ENCODE results near the gene NR6A1. TPM values are rescaled to one million over a fixed set of nuclear protein-coding genes. Genes with fewer than 3 reads are reported as not detected.

The NR6A1 gene
- total and polyA plus RNA-seq, 2 of the 8 experiments (the other 6 are each of a cell fraction or from before 2014, with no cell fraction given) = 93.2 to 237 TPM

- peaks cover 0 to 12% (median 0%) of the 10 kb centered on the region in 4 experiments; a peak in 3 of 7 replicates for H3K4me1 ChIP-seq (replicated peaks in 1 of 4; ENCODE audit: control insufficient read depth in 3 of 4, insufficient read depth in 4 of 4, low read length in 3 of 4)
- POLR2A ChIA-PET (ENCODE audit: partially characterized antibody) = interaction anchor here (0.8 to 1.7 kb wide), 8 partner anchors 13 to 65 kb away, joined by 3 to 8 read pairs (median 4); partner anchors contain the start of genes RPL35 and WDR38
- no peak overlapping the region for H3K56ac ChIP-seq (replicated peaks; ENCODE audit: insufficient read length, low read depth, low read length)
- DNase-seq (ENCODE audit: low read depth in 1 of 2, low spot score in 2 of 2) = no peak
- no peak overlapping the region for H2BK20ac ChIP-seq (ENCODE audit: low read length)
- no peak overlapping the region for H3K9ac ChIP-seq (replicated peaks in 1 of 4; ENCODE audit: extremely low read depth in 1 of 4, low read depth in 3 of 4, low read length in 3 of 4)
- peak overlapping the region; percentile 65; the same call in 1 of the 2 replicates for H2BK15ac ChIP-seq (ENCODE audit: low read length)
- no peak overlapping the region for H3K4me3 ChIP-seq (ENCODE audit: extremely low read depth in 1 of 4, insufficient read depth in 2 of 4, low read depth in 3 of 4, low read length in 4 of 4)
- no peak overlapping the region for H2BK120ac ChIP-seq (replicated peaks; ENCODE audit: low read depth, low read length)
- no peak overlapping the region for H3K14ac ChIP-seq (ENCODE audit: insufficient read length)
- no peak overlapping the region; a peak in 1 of 4 replicates for H3K4me2 ChIP-seq (ENCODE audit: insufficient read depth in 1 of 2, low read depth in 2 of 2, low read length in 2 of 2)
- no peak overlapping the region for H2BK12ac ChIP-seq (ENCODE audit: low read depth, low read length)
- no peaks in the 10 kb centered on the region for H3K79me1 ChIP-seq (ENCODE audit: low read depth, low read length)
- CTCF ChIA-PET (ENCODE audit: partially characterized antibody) = interaction anchor here (0.6 to 65.2 kb wide), 15 partner anchors 10 to 420 kb away, joined by 3 to 1529 read pairs (median 4); partner anchors contain the start of genes ARPC5L, NR6A1, OLFML2A and RPL35
- H3K18ac ChIP-seq (ENCODE audit: extremely low read depth, low read length) = no peak overlapping the region
- no peak overlapping the region for H4K91ac ChIP-seq (replicated peaks; ENCODE audit: insufficient read length, low read length)
- H4K8ac ChIP-seq (ENCODE audit: extremely low read depth, insufficient read depth, low read length) = no peak overlapping the region
- no peaks in the 10 kb centered on the region for H3K79me2 ChIP-seq (ENCODE audit: control insufficient read depth in 1 of 2, insufficient read depth in 2 of 2, low read length in 2 of 2)
- WGBS, 2 experiments (ENCODE audit: extremely low coverage in 1 of 2, insufficient coverage in 1 of 2, insufficient read length in 1 of 2, insufficient replicate concordance in 2 of 2, low coverage in 1 of 2, low lambda C conversion rate in 2 of 2, missing lambda C conversion rate in 1 of 2) = 60% methylated on average over 9 of the region's 9 CpGs; no CpG with 5 or more reads in 1 of the 2 experiments
- H2AK5ac ChIP-seq (ENCODE audit: low read depth, low read length) = peak overlapping the region; percentile 24; the same call in 1 of the 2 replicates
- no peaks in the 10 kb centered on the region for H3K36me3 ChIP-seq (ENCODE audit: control insufficient read depth in 2 of 4, insufficient read depth in 4 of 4, low read length in 3 of 4)
- FAIRE-seq = no peak
- no peak overlapping the region for H3K27ac ChIP-seq (ENCODE audit: low read depth, low read length)
- H3K27me3 ChIP-seq (replicated peaks in 1 of 4; ENCODE audit: control insufficient read depth in 3 of 4, extremely low read depth in 1 of 4, insufficient read depth in 3 of 4, low read length in 3 of 4) = no peaks in the 10 kb centered on the region
- no peaks in the 10 kb centered on the region for H4K20me1 ChIP-seq (replicated peaks in 1 of 2; ENCODE audit: control insufficient read depth in 1 of 2, insufficient read depth in 2 of 2, low read length in 2 of 2)
- no peak overlapping the region for H2AFZ ChIP-seq (ENCODE audit: low read length)
- no peaks in the 10 kb centered on the region for H3K23me2 ChIP-seq (ENCODE audit: low read depth, low read length)
- 0 out of 2 replicates have a peak overlapping the region, but pooled peaks have one; percentile 8 for H2BK5ac ChIP-seq (ENCODE audit: low read depth, low read length)
- no peak overlapping the region for H3K4ac ChIP-seq (replicated peaks; ENCODE audit: insufficient read length, low read depth, low read length)
- H3K23ac ChIP-seq (ENCODE audit: insufficient read length) = no peak overlapping the region
- no peaks in the 10 kb centered on the region for H3K9me3 ChIP-seq (ENCODE audit: insufficient read depth in 2 of 2, low read depth in 1 of 2, low read length in 1 of 2)
- H4K5ac ChIP-seq (ENCODE audit: insufficient read length, low read depth, low read length) = no peak overlapping the region
- TF ChIP-seq KDM4A (IDR thresholded peaks at IDR 0.05; ENCODE audit: low read depth, low read length, severe bottlenecking) (no peak), RFX5 (IDR thresholded peaks at IDR 0.05; ENCODE audit: borderline replicate concordance, low read depth, low read length) (no peak), TAF7 (optimal IDR thresholded peaks at IDR 0.05; ENCODE audit: borderline replicate concordance, low read depth, low read length) (no peak), RXRA (IDR thresholded peaks at IDR 0.05; ENCODE audit: insufficient read depth, low read depth, low read length) (no peak), PHF8 (conservative IDR thresholded peaks at IDR 0.05; ENCODE audit: low read depth, low read length) (no peak), POLR2AphosphoS5 (IDR thresholded peaks at IDR 0.05; ENCODE audit: low read depth, low read length) (no peak), HDAC6 (IDR thresholded peaks at IDR 0.05; ENCODE audit: low read depth, low read length) (no peak), RAD21 (IDR thresholded peaks at IDR 0.05 in 1 of 2, conservative IDR thresholded peaks at IDR 0.05 in 1 of 2; ENCODE audit: low read depth in 2 of 2, low read length in 2 of 2) (no peak), FOSL1 (IDR thresholded peaks at IDR 0.05; ENCODE audit: insufficient read depth, low read depth, low read length) (no peak), SUZ12 (IDR thresholded peaks at IDR 0.05; ENCODE audit: low read length) (no peak), MAFK (IDR thresholded peaks at IDR 0.05; ENCODE audit: low read depth, low read length) (no peak), ATF3 (IDR thresholded peaks at IDR 0.05; ENCODE audit: insufficient read depth, low read depth, low read length) (no peak)
Measured at GRCh38 chr9:124795881-124796431, 24.8 kb upstream of the NR6A1 start.

Measured in H1 (cell line).